DND-41 (cell line): Measurements from ENCODE around the gene PARD6G.

Experiments
- ATAC-seq: fragments of 200-7000 bp; cut with Tn5 transposase; 3 replicates; pipeline ENCODE4 v1.9.1; 2021; ENCODE audit warnings: low read depth; ENCODE audit not compliant: insufficient read depth
- DNase-seq: peaks from one replicate; pipeline ENCODE4 v3.0.0-alpha.2; 2020
- H2AFZ ChIP-seq: 2 replicates; pipeline ENCODE4 v1.6.0; 2012; ENCODE audit warnings: low read depth, low read length
- H3K27ac ChIP-seq: 2 replicates; pipeline ENCODE4 v1.5.1; 2012; ENCODE audit warnings: low read length, inconsistent platforms
- H3K27me3 ChIP-seq: fragments of 200-600 bp; sonication (generic); 2 replicates; pipeline ENCODE4 v1.6.0; 2012; ENCODE audit warnings: low read length, mild to moderate bottlenecking, inconsistent platforms; ENCODE audit not compliant: insufficient read depth, poor library complexity
- H3K36me3 ChIP-seq: 2 replicates; pipeline ENCODE4 v1.5.1; 2012; ENCODE audit warnings: low read length, inconsistent platforms; ENCODE audit not compliant: insufficient read depth
- H3K4me1 ChIP-seq: 2 replicates; pipeline ENCODE4 v1.5.1; 2012; ENCODE audit warnings: mild to moderate bottlenecking, low read length; ENCODE audit not compliant: insufficient read depth
- H3K4me2 ChIP-seq: 2 replicates; pipeline ENCODE4 v1.6.0; 2012; ENCODE audit warnings: mild to moderate bottlenecking, moderate library complexity, low read length, inconsistent platforms; ENCODE audit not compliant: insufficient read depth
- H3K4me3 ChIP-seq, 2 experiments: fragments of 200-600 bp in 1 of 2; shearing (Covaris generic) in 1 of 2; 2 replicates each; pipeline ENCODE4 v1.5.1; 2012 to 2016; ENCODE audit warnings: inconsistent platforms in 2 of 2, low read length in 2 of 2, mild to moderate bottlenecking in 2 of 2, low read depth in 1 of 2, moderate library complexity in 1 of 2
- H3K79me2 ChIP-seq: 2 replicates; pipeline ENCODE4 v1.6.0; 2012; ENCODE audit warnings: low read length, inconsistent platforms; ENCODE audit not compliant: insufficient read depth
- H3K9ac ChIP-seq: 2 replicates; pipeline ENCODE4 v1.6.0; 2012; ENCODE audit warnings: low read depth, mild to moderate bottlenecking, inconsistent platforms, low read length, moderate library complexity
- H3K9me3 ChIP-seq: 2 replicates; pipeline ENCODE4 v1.5.1; 2012; ENCODE audit warnings: low read length, moderate library complexity, mild to moderate bottlenecking, inconsistent platforms; ENCODE audit not compliant: insufficient read depth, severe bottlenecking
- H4K20me1 ChIP-seq: 2 replicates; pipeline ENCODE4 v1.6.0; 2012; ENCODE audit warnings: low read length; ENCODE audit not compliant: insufficient read depth
- CTCF ChIP-seq: IDR thresholded peaks from 2 replicates; pipeline ENCODE4 v1.5.1; 2012; ENCODE audit warnings: borderline replicate concordance, low read length, moderate library complexity, mild to moderate bottlenecking; ENCODE audit not compliant: poor library complexity, severe bottlenecking; ENCODE audit errors: extremely low read depth
- EZH2 ChIP-seq: IDR thresholded peaks from 3 replicates; pipeline ENCODE4 v1.6.1; 2012; ENCODE audit warnings: borderline replicate concordance, low read depth, mild to moderate bottlenecking, moderate library complexity, low read length, inconsistent platforms; ENCODE audit not compliant: severe bottlenecking

Gene PARD6G

GRCh38 chr18:80112624-80113248, 134.6 kb downstream of the PARD6G start:
- Histone ChIP-seq H3K36me3 (peaks cover 12% of the 10 kb centered on the region), H3K27ac (no peak overlapping the region), H3K79me2 (peaks cover 81% of the 10 kb centered on the region), H3K4me1 (peaks cover 29% of the 10 kb centered on the region), H3K4me3 (no peak overlapping the region), H3K4me2 (no peak overlapping the region), H3K27me3 (no peaks in the 10 kb centered on the region), H4K20me1 (peaks cover 58% of the 10 kb centered on the region; the same call in 1 of the 2 replicates), H2AFZ (no peak overlapping the region), H3K9me3 (no peaks in the 10 kb centered on the region), H3K9ac (no peak overlapping the region)
- no peak for DNase-seq
- TF ChIP-seq CTCF (no peak), EZH2 (no peak)
- no peak for ATAC-seq

GRCh38 chr18:80109676-80110078, 137.6 kb downstream of the PARD6G start:
- Histone ChIP-seq H3K79me2 (peaks cover 51% of the 10 kb centered on the region), H3K9me3 (no peaks in the 10 kb centered on the region), H2AFZ (peak overlapping the region; percentile 82), H3K36me3 (peaks cover 7% of the 10 kb centered on the region; the same call in 1 of the 2 replicates), H3K4me2 (peak overlapping the region; percentile 85), H3K4me3 (peak overlapping the region; percentile 81 to 87), H3K27me3 (no peaks in the 10 kb centered on the region), H3K4me1 (peaks cover 29% of the 10 kb centered on the region), H3K9ac (peak overlapping the region; percentile 65), H4K20me1 (peaks cover 33% of the 10 kb centered on the region; the same call in 1 of the 2 replicates), H3K27ac (peak overlapping the region; percentile 38; the same call in 1 of the 2 replicates)
- DNase-seq (no peak), ATAC-seq (peak; percentile 58)
- TF ChIP-seq CTCF (no peak), EZH2 (no peak)

GRCh38 chr18:80108739-80109675, 138.3 kb downstream of the PARD6G start, which contains the start of gene ADNP2:
ADNP2 (plus strand) TSS chr18:80109262; CDS start chr18:80117543, 8,281 bp downstream.
- DNase-seq = peak; percentile 87
- TF ChIP-seq EZH2 (no peak), CTCF (no peak)
- Histone ChIP-seq H3K4me1 (peaks cover 29% of the 10 kb centered on the region), H3K27me3 (no peaks in the 10 kb centered on the region), H3K27ac (peak within 1 kb of the TSS; percentile 66), H3K4me2 (peak within 1 kb of the TSS; percentile 85), H3K36me3 (peaks cover 7% of the 10 kb centered on the region; the same call in 1 of the 2 replicates), H3K4me3 (peak within 1 kb of the TSS; percentile 81 to 87), H2AFZ (peak within 1 kb of the TSS; percentile 82), H4K20me1 (peaks cover 29% of the 10 kb centered on the region; the same call in 1 of the 2 replicates), H3K9me3 (no peaks in the 10 kb centered on the region), H3K79me2 (peaks cover 44% of the 10 kb centered on the region), H3K9ac (peak within 1 kb of the TSS; percentile 65)
- peak; percentile 81 for ATAC-seq
